ENCODE data around the gene TP53AIP1. TPM values are rescaled to one million over a fixed set of nuclear protein-coding genes. Genes with fewer than 3 reads are reported as not detected.

Gene TP53AIP1
- total RNA-seq, 1 donor from 2014 or later, result 0.17 TPM

GRCh38 chr11:128890216-128890542, 52.5 kb downstream of the TP53AIP1 start:
- Mint-ChIP-seq H3K27ac (ENCODE audit: unreplicated experiment) (no peak overlapping the region), H3K27me3 (ENCODE audit: low read depth) (peaks cover 34% of the 10 kb centered on the region), H3K4me3 (ENCODE audit: unreplicated experiment) (peak overlapping the region; percentile 73), H3K36me3 (ENCODE audit: low read depth) (no peaks in the 10 kb centered on the region), H3K9me3 (ENCODE audit: low read depth) (no peaks in the 10 kb centered on the region), H3K4me1 (ENCODE audit: low read depth) (no peaks in the 10 kb centered on the region)
- TF ChIP-seq CTCF (IDR thresholded peaks at IDR 0.05), result no peak
- no peak for DNase-seq (ENCODE audit: low spot score)

- no peaks in the 10 kb centered on the region for H3K4me1 Mint-ChIP-seq (ENCODE audit: low read depth)
- DNase-seq (ENCODE audit: low spot score), result no peak
- no peak overlapping the region for H3K4me3 Mint-ChIP-seq (ENCODE audit: unreplicated experiment)
- no peaks in the 10 kb centered on the region for H3K9me3 Mint-ChIP-seq (ENCODE audit: low read depth)
- TF ChIP-seq CTCF (IDR thresholded peaks at IDR 0.05), result no peak
- peaks cover 36% of the 10 kb centered on the region for H3K27me3 Mint-ChIP-seq (ENCODE audit: low read depth)
- H3K27ac Mint-ChIP-seq (ENCODE audit: unreplicated experiment), result no peak overlapping the region
- H3K36me3 Mint-ChIP-seq (ENCODE audit: low read depth), result no peaks in the 10 kb centered on the region
Measured at GRCh38 chr11:128889657-128890213, 52.9 kb downstream of the TP53AIP1 start.

- no peak for DNase-seq (ENCODE audit: low spot score)
- Mint-ChIP-seq H3K27ac (ENCODE audit: unreplicated experiment) (no peak overlapping the region), H3K9me3 (ENCODE audit: low read depth) (no peaks in the 10 kb centered on the region), H3K27me3 (ENCODE audit: low read depth) (peaks cover 40% of the 10 kb centered on the region), H3K36me3 (ENCODE audit: low read depth) (no peaks in the 10 kb centered on the region), H3K4me1 (ENCODE audit: low read depth) (no peaks in the 10 kb centered on the region), H3K4me3 (ENCODE audit: unreplicated experiment) (no peak overlapping the region)
- peak; percentile 24 for TF ChIP-seq CTCF (IDR thresholded peaks at IDR 0.05)
Measured at GRCh38 chr11:128888034-128888985, 54.4 kb downstream of the TP53AIP1 start.

GRCh38 chr11:128886406-128887124, 56.1 kb downstream of the TP53AIP1 start:
- peak; percentile 65 for TF ChIP-seq CTCF (IDR thresholded peaks at IDR 0.05)
- peaks cover 58% of the 10 kb centered on the region for H3K27me3 Mint-ChIP-seq (ENCODE audit: low read depth)

More at GRCh38 chr11:128886406-128887124, 56.1 kb downstream of the TP53AIP1 start:
- Mint-ChIP-seq H3K36me3 (ENCODE audit: low read depth) (no peaks in the 10 kb centered on the region), H3K4me1 (ENCODE audit: low read depth) (no peaks in the 10 kb centered on the region), H3K27ac (ENCODE audit: unreplicated experiment) (no peak overlapping the region), H3K4me3 (ENCODE audit: unreplicated experiment) (no peak overlapping the region), H3K9me3 (ENCODE audit: low read depth) (no peaks in the 10 kb centered on the region)
- DNase-seq (ENCODE audit: low spot score), result no peak

Other genes starting within 250 kb of the TP53AIP1 start
- 9.4 to 22.0 TPM (median 9.9 TPM) in 3 replicates for gene FLI1, start 248.8 kb downstream of the TP53AIP1 start, total RNA-seq
- gene KCNJ1, start 75.6 kb downstream of the TP53AIP1 start, total RNA-seq, result not detected in 3 replicates
- 0.15 to 0.18 TPM in 2 of 3 replicates, not detected in the other for gene KCNJ5, start 51.5 kb downstream of the TP53AIP1 start, total RNA-seq
- gene ARHGAP32, start 249.5 kb upstream of the TP53AIP1 start, total RNA-seq, result 14.6 to 26.1 TPM (median 15.8 TPM) in 3 replicates

All from chondrocyte (in vitro differentiated cells).